Stimulated activated naive CD4-positive, alpha-beta T cell (primary cell): ENCODE results near the gene BRD7.

Source experiments
- DNase-seq, 6 experiments: peaks; one replicate each; lab custom pipeline; 2025; lab: John Stamatoyannopoulos, UW

BRD7 gene

GRCh38 chr16:50368410-50369132, at the start of gene BRD7:
TSS of gene BRD7 (minus strand) at chr16:50368988. CDS start at chr16:50368774, 214 bp downstream.
- DNase-seq = peak; percentile 49 to 81 (median 68)

GRCh38 chr16:50416388-50416787, 47.6 kb upstream of the BRD7 start:
- DNase-seq = no peak

- DNase-seq = no peak
Observed at GRCh38 chr16:50414152-50414551, 45.4 kb upstream of the BRD7 start.

GRCh38 chr16:50411034-50411433, 42.2 kb upstream of the BRD7 start:
- DNase-seq = no peak

- no peak for DNase-seq
Observed at GRCh38 chr16:50408001-50408561, 39.3 kb upstream of the BRD7 start.

GRCh38 chr16:50407351-50407750, 38.6 kb upstream of the BRD7 start:
- DNase-seq = no peak

- DNase-seq = no peak
Observed at GRCh38 chr16:50403491-50403890, 34.7 kb upstream of the BRD7 start.

- DNase-seq = no peak
Observed at GRCh38 chr16:50402298-50402895, 33.6 kb upstream of the BRD7 start.

- DNase-seq = no peak
Observed at GRCh38 chr16:50401355-50401754, 32.6 kb upstream of the BRD7 start.

GRCh38 chr16:50400967-50401348, 32.2 kb upstream of the BRD7 start:
- DNase-seq = no peak

- DNase-seq = no peak
Observed at GRCh38 chr16:50400312-50400966, 31.7 kb upstream of the BRD7 start.

- DNase-seq = no peak
Observed at GRCh38 chr16:50399411-50399810, 30.6 kb upstream of the BRD7 start.

- DNase-seq = no peak
Observed at GRCh38 chr16:50398336-50398735, 29.5 kb upstream of the BRD7 start.

GRCh38 chr16:50396761-50397535, 28.2 kb upstream of the BRD7 start:
- DNase-seq = no peak

- peak in 3 of 6 experiments; percentile 3 to 38 (median 21) for DNase-seq
Observed at GRCh38 chr16:50395763-50396710, 27.2 kb upstream of the BRD7 start.

GRCh38 chr16:50393858-50394802, 25.3 kb upstream of the BRD7 start:
- no peak for DNase-seq

- no peak for DNase-seq
Observed at GRCh38 chr16:50393416-50393815, 24.6 kb upstream of the BRD7 start.

- no peak for DNase-seq
Observed at GRCh38 chr16:50390914-50391716, 22.3 kb upstream of the BRD7 start.

GRCh38 chr16:50390371-50390771, 21.6 kb upstream of the BRD7 start:
- no peak for DNase-seq
